PFSK-1 (cell line): ENCODE measurements around the gene SUMO3.

Experiments used
- FOXP2 ChIP-seq: optimal IDR thresholded peaks from 2 replicates; pipeline ENCODE3; 2011; ENCODE audit warnings: borderline replicate concordance, control low read depth, inconsistent platforms; ENCODE audit not compliant: insufficient read depth; ENCODE audit errors: extremely low read length, extremely low read depth
- POLR2AphosphoS5 ChIP-seq: IDR thresholded peaks from 2 replicates; pipeline ENCODE4 v1.6.1; 2012; ENCODE audit warnings: low read depth, mild to moderate bottlenecking, control low read depth, low read length, moderate library complexity
- REST ChIP-seq, 2 experiments: IDR thresholded peaks; 2 replicates each; pipeline versions ENCODE4 v1.6.1 to v1.8.0; 2011 to 2012; ENCODE audit warnings: low read depth in 2 of 2, low read length in 2 of 2, control low read depth in 1 of 2, inconsistent platforms in 1 of 2, mild to moderate bottlenecking in 1 of 2, moderate library complexity in 1 of 2; ENCODE audit not compliant: insufficient read depth in 1 of 2
- SIN3A ChIP-seq: IDR thresholded peaks from 2 replicates; pipeline ENCODE4 v1.6.1; 2012; ENCODE audit warnings: mild to moderate bottlenecking, low read length, moderate library complexity, borderline replicate concordance; ENCODE audit not compliant: insufficient read depth
- TAF1 ChIP-seq: IDR thresholded peaks from 2 replicates; pipeline ENCODE4 v1.6.1; 2012; ENCODE audit warnings: low read length, control low read depth, borderline replicate concordance; ENCODE audit not compliant: insufficient read depth

The SUMO3 gene

GRCh38 chr21:44766014-44766817, 51.6 kb downstream of the SUMO3 start:
- TF ChIP-seq SIN3A (no peak), POLR2AphosphoS5 (no peak), TAF1 (no peak), FOXP2 (no peak), REST (IDR thresholded peaks at IDR 0.05; ENCODE audit: insufficient read depth in 1 of 2, low read depth in 2 of 2, low read length in 2 of 2) (no peak)

GRCh38 chr21:44765231-44766013, 52.4 kb downstream of the SUMO3 start:
- no peak for TF ChIP-seq POLR2AphosphoS5
- TF ChIP-seq TAF1, result no peak
- no peak for TF ChIP-seq REST (IDR thresholded peaks at IDR 0.05; ENCODE audit: insufficient read depth in 1 of 2, low read depth in 2 of 2, low read length in 2 of 2)
- no peak for TF ChIP-seq FOXP2
- no peak for TF ChIP-seq SIN3A

- no peak for TF ChIP-seq TAF1
- TF ChIP-seq POLR2AphosphoS5, result no peak
- TF ChIP-seq REST (IDR thresholded peaks at IDR 0.05; ENCODE audit: insufficient read depth in 1 of 2, low read depth in 2 of 2, low read length in 2 of 2), result no peak
- TF ChIP-seq FOXP2, result no peak
- no peak for TF ChIP-seq SIN3A
These were observed 53.3 kb downstream of the SUMO3 start for GRCh38 chr21:44764319-44765230.

GRCh38 chr21:44763451-44764318, 54.2 kb downstream of the SUMO3 start:
- TF ChIP-seq FOXP2 (no peak), REST (IDR thresholded peaks at IDR 0.05; ENCODE audit: insufficient read depth in 1 of 2, low read depth in 2 of 2, low read length in 2 of 2) (no peak)
